ENCODE measurements around the gene CPOX.
"Not testable (repeated sequence)": the region's sequence is repeated elsewhere in the genome, so short reads cannot be mapped to it uniquely, and the experiment has no call there.

The CPOX gene

DNA sequence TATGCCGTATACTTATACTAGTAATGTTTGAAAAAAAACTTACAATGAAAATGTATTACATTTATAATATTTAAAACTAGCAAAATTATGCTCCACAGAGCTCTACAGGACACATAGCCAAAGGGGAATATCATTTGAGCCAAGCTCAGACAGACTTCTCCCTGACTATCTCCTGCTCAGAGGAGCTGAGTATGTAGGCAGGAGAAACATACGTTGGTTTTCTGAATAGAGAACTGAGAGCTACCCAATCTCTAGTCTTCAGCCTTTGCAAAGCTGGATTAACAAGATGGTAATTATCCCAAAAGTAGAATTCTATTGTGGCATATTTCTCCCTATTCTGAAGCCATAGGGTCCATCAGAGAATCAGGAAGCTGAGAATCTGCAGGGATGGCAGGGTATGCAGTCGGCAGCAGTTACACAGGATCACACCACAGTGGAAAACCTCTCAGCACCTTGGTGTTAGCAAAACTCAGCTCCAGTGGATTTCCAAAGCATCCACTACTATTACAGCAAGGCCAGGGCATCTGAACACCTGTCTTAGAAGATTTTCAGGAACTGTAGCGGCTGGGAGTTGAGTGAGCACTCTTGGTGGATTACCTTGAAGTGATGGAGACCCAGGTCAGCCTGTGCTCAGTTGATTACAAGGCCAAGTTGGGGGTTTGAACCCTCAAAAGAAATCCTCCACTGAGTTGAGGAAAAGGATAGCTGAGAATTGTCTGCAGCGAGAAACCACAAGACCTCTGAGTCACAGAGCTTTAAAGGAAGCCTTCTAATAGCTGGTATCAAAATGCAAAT, 31.5 kb downstream of the CPOX start:
- DNase-seq, result no peak

DNA sequence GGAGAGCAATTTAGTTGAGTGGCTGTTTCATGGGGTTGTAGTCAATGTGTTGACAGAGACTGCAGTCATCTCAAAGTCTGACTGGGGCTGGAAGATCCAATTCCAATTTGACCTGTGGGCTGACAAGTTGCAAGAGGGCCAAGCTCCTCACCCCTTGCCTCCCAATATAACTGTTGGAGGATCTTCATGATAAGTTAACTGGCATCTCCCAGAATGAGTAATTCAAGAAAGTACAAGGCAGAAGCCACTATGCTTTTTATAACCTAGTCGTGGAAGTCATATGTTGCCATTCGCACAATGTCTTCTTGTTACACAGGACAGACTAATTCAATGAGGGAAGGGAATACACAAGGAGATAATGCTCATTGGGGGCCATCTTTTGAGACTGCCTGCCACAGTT, 32.5 kb downstream of the CPOX start:
- DNase-seq, result no peak

DNA sequence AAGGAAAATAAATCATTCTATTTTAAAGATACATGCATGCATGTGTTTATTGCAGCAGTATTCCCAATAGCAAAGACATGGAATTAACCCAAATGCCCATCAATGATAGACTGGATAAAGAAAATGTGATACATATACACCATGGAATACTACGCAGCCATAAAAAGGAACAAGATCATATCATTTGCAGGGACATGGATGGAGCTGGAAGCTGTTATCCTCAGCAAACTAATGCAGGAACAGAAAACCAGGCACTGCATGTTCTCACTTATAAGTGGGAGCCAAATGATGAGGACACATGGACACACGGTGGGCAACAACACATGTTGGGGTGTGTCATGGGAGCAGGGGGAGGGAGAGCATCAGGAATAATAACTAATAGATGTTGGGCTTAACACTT, 33.6 kb downstream of the CPOX start:
- DNase-seq, result not testable (repeated sequence)

DNA sequence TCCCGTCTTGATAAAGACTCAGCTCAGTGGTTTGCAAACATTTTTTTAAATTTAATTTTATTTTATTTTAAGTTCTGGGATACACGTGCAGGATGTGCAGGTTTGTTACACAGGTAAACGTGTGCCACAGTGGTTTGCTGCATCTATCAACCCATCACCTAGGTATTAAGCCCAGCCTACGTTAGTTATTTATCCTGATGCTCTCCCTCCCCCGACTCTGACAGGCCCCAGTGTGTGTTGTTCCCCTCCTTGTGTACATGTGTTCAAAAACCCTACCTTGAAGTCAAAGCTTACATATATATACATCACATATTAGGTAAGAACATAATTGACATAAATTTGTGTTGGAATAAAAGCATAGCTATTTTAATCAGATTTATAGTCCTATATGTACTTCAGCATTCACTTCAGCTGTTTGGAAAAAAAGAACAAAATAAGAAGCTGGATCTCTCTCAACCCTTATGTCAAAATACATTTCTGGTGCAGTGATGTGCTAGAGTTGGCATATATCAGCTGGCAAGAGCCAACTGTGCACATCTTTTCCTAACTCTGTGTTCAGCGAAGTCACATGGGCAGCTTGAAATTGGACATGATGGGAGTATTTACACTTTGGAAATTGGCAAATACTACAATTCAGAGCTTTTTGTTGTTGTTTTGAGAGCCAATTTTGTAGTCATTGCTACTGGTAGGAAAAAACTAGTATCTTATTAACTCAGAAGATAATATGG, 35.1 kb downstream of the CPOX start:
- DNase-seq, result no peak

DNA sequence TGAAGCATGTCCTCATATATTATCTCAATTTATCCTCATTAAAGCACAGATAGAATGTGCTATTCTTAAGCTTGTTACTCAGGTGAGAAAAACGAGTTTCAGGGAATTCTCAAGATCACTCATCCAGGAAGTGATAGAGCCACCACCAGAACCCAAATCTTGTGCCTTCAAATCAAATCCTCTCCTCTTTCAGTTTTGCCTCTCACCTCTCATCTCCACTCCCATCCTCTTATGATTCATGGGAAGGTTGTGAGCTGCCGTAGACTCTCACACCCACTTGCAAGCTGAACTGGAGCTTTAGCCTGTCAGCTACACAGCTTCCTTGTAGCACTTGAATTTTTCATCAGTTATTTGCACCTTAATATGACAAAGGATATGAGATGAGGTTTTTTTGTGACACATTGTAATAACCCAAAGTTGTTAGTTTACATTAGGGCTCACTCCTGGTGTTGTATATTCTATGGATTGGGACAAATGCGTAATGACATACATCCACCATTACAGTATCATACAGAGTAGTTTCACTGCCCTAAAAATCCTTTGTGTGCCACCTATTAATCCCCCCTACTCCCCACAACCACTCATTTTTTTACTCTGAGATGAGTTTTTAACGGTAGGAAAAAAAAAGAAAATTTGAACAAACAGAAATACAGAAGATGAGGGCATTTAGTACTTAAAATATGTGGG, 35.9 kb downstream of the CPOX start:
- no peak for DNase-seq

DNA sequence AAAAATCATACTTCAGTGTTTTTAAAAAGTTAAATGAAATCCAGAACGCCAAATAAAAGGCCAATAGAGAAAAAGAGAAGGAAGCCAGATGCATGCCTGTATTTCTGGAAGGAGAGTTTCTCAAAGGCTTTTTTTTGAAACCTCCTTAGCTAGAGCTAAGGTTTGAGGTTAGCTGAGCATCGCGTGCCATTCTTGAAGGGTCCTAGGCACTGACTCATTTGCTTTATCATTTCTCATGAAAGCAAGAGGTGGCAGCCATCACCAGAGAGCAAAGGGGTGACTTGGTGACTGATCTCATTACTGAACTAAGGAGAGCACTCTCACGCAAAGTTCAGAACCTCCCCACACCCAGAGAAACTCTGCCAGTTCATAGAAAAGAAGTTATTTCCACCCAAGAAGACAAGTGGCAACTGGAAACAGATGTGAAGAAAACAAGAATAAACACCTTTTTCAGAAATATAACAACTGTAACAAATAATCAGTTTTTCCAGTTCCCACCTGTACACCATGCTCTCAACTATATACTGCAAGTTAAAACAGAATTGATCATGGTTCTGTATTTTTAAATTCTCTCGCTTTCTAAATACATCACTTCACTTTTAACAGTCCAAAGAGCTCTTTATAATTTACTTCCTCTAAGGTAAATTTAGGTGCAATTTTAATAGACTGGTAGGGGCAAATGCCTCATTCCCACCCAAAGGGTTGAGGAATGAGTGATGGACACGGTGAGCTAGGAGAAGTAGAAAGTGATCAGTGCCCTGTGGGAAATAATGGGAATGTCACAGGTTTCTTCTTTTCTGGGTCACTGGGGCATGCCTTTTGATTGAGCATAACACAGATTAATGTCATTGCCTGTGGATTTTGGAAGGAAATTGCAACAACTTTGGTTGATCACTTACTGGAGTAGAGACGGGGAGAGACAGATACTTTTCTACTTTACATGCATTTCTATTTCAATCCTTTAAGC, 37.0 kb downstream of the CPOX start:
- no peak for DNase-seq

DNA sequence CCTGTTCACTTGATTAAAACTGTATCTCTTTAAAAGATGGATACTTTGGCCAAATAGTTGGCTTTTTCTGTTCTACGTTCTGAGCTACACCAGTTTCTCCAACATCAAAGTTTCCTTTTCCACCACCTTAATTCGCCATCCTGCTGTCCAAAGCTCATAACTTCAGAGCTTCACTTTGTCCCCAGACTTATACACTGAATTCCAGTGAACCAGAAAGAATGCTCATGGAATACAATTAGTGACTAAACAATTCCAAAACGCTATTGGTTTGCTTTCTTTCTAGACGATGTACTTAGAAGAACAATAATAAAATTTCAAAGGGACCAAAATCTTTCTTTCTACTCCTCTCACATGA, 38.4 kb downstream of the CPOX start:
- no peak for DNase-seq

DNA sequence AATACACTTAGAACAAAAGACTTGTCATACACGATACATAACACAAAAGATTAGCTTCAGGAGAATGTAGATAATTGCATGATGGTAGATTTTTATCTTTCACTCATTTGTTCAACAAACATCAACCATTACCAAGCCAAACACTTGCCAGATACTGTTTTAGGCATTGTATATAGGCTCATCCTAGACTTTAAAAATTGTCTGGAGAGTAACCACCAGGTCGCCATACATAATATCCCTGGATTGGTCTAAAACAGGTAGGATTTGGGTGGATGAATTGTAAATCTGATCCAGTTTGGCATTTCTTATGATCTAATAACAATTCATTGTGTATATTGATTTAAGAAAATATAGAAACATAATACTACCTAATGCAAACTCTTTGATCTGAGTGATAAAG, 38.8 kb downstream of the CPOX start:
- no peak for DNase-seq

DNA sequence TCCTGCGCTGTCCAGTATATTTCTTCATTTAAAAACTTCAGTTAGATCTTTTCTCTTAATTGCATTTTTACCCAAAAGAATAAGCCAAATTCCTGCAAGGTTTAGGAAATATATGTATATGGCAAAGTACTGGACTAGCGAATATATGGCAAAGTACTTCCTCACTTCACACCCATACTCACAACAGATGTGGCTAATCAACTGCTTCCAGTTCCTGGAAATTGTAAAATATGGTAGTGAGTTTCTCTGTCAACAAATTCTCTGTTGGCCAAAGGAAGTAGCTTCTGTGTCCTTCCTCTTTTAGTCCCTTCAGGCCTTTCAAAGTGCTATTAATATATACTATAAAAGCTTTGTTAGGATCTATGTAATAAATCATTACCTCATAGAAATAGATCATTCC, 39.7 kb downstream of the CPOX start:
- no peak for DNase-seq

DNA sequence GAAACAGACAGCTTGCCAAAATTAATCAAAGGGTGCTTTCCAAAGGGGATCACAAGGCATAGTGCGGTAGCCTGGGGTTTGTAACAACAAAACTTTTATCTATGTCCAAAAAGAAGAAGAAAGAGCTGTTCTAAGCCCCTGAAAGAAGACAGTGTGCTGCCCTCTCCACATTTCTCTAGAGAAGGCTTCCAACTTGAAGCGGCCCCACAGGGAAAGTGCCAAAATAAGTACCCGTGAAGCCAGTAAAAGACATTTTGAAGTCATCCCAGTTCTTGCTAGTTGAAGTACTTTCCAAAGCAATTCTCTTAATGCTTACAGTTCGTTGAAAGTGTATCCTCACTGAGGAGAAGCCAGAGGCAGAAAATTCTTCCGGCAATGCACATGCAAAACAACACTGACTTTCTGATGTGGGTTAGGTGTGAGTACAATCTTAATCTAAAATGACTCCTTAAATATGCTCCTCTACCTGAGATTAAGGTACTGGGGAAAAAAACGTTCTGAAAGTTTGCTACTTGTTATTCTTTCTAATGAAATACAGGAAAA, 40.3 kb downstream of the CPOX start:
- no peak for DNase-seq

DNA sequence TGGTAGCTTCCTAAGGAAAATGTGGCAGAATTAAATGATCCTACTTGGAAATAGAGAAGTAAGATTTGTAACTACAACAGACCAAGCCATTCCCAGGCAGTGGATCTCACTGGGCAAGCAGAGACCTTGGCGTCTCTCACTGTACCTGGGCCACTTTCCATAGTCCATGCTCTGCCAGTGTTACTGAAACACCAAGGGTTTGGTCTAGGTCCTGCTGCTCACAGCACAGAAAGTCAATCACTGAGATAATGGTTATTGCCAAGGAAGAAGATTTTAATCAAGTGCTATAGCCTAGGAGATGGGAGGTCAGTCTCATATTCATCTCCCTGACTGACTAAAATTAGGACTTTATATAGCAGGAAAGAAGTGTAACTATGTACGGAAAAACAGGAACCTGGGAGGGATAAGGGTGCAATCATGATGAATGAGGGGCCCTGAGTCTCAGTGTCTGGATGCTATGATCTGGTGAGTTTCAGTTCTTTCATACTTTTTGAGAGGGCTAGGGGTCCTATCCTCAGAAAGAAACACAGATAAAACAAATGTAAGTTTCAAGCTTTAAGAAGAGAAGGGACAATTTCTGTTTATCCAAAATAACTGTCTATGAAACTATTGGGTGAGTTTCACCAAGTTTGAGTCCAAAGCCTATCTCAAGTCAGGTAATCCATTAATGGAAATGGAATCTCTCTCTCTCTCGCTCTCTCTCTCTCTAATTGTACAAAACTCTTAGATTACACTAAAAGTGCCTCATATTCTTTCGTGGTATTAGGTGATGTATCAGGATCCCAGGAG, 41.0 kb downstream of the CPOX start:
- DNase-seq, result no peak

DNA sequence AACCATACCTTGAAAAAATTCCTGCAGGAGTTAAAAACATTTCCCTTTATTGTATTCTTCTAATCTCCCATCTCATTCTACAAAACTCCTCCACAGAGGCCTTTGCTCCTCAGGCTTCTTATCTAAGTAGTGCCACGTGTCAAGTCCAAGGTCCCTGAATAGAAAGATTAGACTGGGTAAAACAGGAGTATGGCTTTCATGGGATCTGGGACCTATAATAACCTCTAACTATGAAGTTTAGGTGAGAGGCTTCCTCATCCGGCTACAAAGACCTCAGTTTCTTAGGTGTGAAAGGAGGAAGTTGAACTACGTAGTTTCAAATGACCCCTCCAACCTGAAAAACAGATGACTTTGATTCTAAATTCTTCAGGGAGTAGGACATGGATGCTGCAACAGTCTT, 41.7 kb downstream of the CPOX start:
- no peak for DNase-seq

DNA sequence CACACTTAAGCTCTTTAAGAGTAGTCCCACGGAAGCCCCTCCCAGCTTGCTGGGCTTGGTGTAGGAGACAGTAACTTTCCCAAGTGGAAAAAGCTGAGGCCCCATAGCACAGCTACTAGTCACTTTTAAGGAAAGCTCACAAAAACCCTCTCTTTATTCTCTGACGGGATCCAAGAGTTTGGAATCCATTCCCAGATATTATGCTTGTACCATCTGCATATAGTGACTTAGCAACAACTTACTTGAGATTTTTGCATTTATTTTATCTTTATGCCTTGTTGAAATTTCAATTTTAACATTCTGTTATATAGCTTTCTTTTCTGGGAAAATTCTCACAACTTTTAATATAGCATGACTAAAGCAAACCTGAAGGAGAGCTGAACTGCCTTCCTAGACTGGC, 42.2 kb downstream of the CPOX start:
- no peak for DNase-seq

DNA sequence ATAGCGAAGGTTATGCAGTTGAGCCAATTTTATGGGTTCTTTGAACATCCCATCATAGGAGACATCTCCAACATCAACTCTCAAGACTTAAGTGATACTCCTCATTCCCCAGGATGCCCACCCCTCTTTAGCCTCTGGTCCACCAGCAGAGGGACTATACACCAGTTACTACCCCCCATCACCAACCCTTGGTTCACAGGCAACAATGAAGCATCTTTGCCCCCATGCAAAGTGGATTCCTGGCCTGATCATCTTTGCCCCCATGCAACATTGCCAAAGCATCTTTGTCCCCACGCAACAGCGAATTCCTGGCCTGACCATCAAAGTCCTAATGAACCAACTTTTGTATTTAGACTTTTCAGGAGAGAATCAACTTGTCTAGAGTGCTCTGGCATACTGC, 42.6 kb downstream of the CPOX start:
- DNase-seq, result no peak

DNA sequence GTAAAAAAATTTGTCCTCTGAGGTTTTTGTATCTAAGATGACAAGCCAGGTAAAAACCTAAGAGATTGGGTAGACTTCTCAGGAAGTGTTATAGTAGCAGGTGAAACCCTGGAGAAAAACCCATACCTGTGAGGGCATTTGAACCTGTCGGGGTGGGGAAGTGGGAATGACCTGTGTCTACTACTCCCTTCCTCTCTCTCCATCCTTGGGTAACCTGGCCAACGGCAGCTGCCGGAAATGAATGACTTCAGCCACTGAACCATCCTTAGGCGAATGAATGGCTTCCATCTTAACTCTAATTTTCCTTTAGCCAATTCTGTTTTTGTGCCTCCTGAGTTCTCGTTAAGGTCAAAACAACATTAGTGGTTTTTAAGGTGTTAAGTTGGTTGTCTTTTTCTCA, 44.9 kb downstream of the CPOX start:
- no peak for DNase-seq

DNA sequence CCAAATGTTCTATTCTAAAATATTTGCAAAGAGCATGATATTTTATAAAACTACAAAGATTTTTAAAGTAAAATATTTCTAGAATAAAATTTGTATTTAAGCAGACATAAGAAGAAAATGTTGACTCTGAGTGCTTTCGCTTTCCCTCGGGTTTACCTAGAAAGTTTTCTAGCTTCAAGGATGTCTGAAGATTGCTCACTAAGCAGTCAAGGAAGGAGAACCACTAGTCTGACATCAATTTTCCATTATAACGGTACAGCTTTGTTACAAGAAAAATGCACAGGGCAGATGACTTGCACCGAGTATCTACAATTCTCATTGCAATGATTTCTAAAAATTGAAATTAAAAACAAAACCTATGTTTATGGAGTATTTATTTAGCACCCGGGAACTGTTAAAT, 47.5 kb downstream of the CPOX start:
- no peak for DNase-seq

DNA sequence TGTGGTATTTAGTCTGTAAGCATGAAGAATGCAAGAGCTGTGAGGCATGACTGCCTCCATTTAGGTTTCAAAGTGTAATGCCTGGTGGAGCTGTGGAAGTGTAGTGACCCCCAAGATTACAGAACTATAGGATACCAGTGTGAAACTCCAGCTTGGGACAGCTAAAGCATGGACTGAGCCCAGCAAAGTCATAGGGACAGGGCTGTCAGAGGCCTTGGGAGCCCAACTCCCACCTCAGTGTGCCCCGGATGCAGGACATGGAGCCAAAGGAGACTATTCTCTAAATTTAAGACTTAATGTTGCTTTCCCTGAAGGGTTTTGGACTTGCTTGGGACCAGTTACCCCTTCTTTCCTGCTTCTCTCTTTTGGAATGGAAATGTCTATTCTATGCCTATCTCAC, 50.8 kb downstream of the CPOX start:
- DNase-seq, result no peak

DNA sequence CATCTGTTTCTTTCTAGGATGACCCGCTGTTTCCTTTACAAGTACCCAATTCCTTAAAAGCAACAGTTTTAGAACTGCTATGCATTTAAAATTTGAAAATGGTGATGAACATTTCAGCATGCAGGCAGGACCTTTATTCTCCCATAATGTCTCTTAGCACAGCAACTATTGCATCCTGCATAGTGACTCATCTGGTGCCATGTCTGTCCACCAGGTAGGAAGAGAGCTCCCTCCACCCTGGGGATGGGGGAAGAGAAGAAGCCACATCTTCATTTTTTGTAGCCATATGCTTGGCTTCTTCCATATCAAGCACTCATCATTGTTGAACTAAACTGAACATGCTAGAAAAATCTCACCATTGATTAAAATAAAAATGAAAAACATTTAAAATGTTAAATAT, 51.7 kb downstream of the CPOX start:
- no peak for DNase-seq

DNA sequence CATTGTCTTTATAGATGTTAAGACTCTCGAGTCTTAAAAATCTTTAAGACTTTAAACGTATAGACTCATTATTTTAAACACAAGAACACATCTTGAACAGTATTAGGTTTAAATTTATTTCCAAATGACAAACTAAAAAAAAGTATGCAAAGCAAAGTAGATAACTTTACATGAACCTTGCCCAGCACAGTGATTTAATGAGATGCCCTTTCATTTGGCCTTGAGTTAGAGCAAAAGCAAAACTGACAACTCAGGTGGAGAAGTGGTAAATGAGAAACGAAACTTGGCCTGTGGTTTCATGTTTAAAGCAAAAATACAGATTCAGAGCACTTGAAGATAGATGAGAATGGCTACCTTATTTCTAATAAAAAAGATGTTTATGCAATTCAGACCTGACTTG, 53.1 kb downstream of the CPOX start:
- no peak for DNase-seq

DNA sequence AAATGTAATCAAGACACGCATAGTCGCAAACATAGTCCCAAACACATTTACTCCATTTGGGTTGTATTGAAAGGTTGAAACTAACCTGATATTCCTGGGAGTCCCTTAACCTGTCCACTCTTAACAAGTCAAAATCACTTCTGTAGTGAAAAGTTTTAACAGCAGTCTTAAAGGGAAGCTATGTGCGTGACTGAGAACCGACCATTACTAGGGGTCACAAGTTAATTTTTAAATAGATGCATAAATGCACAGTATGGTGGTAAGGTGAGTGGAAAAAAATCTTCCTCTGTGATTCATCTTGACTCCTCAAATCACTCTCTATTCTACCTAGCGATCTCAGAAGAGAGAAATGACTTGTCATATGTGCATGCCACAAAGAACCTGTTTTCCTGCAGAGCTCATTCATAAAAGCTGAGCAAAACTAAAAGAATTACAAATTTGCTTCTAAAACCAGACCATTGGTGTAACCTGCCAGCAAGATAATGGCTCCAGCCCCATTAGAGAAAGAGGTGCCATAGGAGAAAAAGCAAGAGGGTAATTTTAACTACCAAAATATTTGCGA, 56.9 kb downstream of the CPOX start:
- no peak for DNase-seq

DNA sequence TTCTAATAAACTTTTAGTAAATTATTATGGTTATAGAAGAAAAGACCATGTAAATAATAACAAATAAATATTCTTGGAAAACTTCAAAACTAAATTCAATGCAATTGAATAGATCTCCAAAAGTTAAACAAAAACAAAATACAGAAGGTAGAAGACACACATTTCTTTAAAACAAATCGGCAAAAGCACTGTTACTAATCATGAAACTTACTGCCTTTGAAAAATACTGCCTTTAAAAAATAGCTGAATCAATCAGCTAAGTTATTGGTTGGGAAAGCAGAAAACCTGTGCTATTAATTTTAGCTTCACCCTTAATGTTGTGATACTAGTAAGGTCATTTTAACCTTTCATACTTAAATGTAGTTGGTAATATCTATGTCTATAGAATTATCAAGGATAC, 58.7 kb downstream of the CPOX start:
- no peak for DNase-seq

DNA sequence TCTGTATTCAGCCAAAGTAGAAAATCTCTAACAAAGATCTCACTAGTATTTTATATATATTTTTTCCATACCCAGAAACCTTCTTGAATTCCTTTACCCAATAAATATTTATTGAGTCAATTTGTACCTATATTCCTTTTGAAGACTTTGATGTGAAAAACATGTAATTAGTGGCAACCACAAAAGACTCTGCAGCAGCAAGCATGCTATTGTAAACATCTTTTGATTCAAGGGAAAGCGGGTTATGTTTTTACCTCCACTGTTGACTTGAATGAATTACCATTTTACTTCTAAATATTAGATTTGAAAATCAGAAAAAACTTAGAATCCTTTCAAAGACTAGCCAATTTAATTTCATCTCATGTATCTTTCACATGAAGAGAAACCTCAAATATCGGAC, 59.2 kb downstream of the CPOX start:
- no peak for DNase-seq
